Fibroblast of lung (primary cell): ENCODE measurements around the gene GPC5. TPM values are rescaled to one million over a fixed set of nuclear protein-coding genes. Genes with fewer than 3 reads are reported as not detected.

Source experiments
- DNase-seq, 2 donors: peaks; one replicate each; pipeline versions ENCODE4 v3.0.0 to v3.0.0-alpha.2; 2010; ENCODE audit warnings: low read depth in 2 of 2
- H2AFZ ChIP-seq: 2 replicates; pipeline ENCODE4 v1.5.1; 2012; ENCODE audit warnings: low read length, control low read depth, inconsistent platforms
- H3K27ac ChIP-seq: 2 replicates; pipeline ENCODE4 v1.5.1; 2011; ENCODE audit warnings: low read length, control low read depth; ENCODE audit not compliant: insufficient read depth
- H3K27me3 ChIP-seq: 2 replicates; pipeline ENCODE4 v1.5.1; 2011; ENCODE audit warnings: mild to moderate bottlenecking, low read length; ENCODE audit not compliant: control insufficient read depth, insufficient read depth
- H3K36me3 ChIP-seq: 2 replicates; pipeline ENCODE4 v1.5.1; 2011; ENCODE audit warnings: low read length; ENCODE audit not compliant: control insufficient read depth, insufficient read depth
- H3K4me1 ChIP-seq: 2 replicates; pipeline ENCODE4 v1.5.1; 2011; ENCODE audit warnings: low read length; ENCODE audit not compliant: control insufficient read depth, insufficient read depth; ENCODE audit errors: extremely low read depth
- H3K4me2 ChIP-seq: 2 replicates; pipeline ENCODE4 v1.5.1; 2011; ENCODE audit warnings: low read length, control low read depth; ENCODE audit not compliant: insufficient read depth; ENCODE audit errors: extremely low read depth
- H3K4me3 ChIP-seq, 4 experiments: fragments of 200-600 bp in 1 of 4; sonication (generic) in 1 of 4; replicated peaks in 1 of 4; 2 replicates each; pipeline ENCODE4 v1.5.1; 2011 to 2016; ENCODE audit warnings: low read length in 4 of 4, low read depth in 3 of 4, mild to moderate bottlenecking in 3 of 4, control low read depth in 2 of 4, inconsistent platforms in 1 of 4, mixed read lengths in 1 of 4; ENCODE audit not compliant: insufficient read depth in 1 of 4; ENCODE audit errors: control extremely low read depth in 1 of 4
- H3K79me2 ChIP-seq: 2 replicates; pipeline ENCODE4 v1.5.1; 2012; ENCODE audit warnings: mild to moderate bottlenecking, low read length, inconsistent platforms; ENCODE audit not compliant: control insufficient read depth, insufficient read depth
- H3K9ac ChIP-seq: 2 replicates; pipeline ENCODE4 v1.5.1; 2011; ENCODE audit warnings: mild to moderate bottlenecking, low read length, control low read depth; ENCODE audit not compliant: insufficient read depth
- H3K9me3 ChIP-seq: 2 replicates; pipeline ENCODE4 v1.5.1; 2012; ENCODE audit warnings: low read depth, low read length; ENCODE audit not compliant: control insufficient read depth, insufficient read depth
- H4K20me1 ChIP-seq: 2 replicates; pipeline ENCODE4 v1.5.1; 2011; ENCODE audit warnings: low read length; ENCODE audit not compliant: control insufficient read depth, insufficient read depth; ENCODE audit errors: extremely low read depth
- CTCF ChIP-seq, 2 donors: IDR thresholded peaks in 1 of 2; conservative IDR thresholded peaks in 1 of 2; 1 replicate in 1 of 2; 2 replicates in 1 of 2; pipeline ENCODE4 v1.5.1; 2011 to 2012; ENCODE audit warnings: low read length in 2 of 2, control low read depth in 1 of 2, inconsistent platforms in 1 of 2, low read depth in 1 of 2, mild to moderate bottlenecking in 1 of 2
- EZH2 ChIP-seq: IDR thresholded peaks from 2 replicates; pipeline ENCODE4 v1.5.1; 2012; ENCODE audit warnings: low read length, control low read depth, mild to moderate bottlenecking; ENCODE audit errors: missing control alignments
- polyA plus RNA-seq, 2 donors: library from polyadenylated mRNA; depleted of rRNA in 1 of 2; stranded (reverse) in 1 of 2; unstranded in 1 of 2; fragments of >200 nt; gene quantifications; 2 replicates each; pipeline ENCODE4 v1.2.1, GENCODE V29; 2011 to 2012; ENCODE audit warnings: missing spikeins in 1 of 2
- total RNA-seq: library from RNA; depleted of rRNA; stranded (reverse); fragments of >200 nt; gene quantifications from 2 replicates; pipeline ENCODE4 v1.2.1, GENCODE V29; 2014

GPC5 gene
- total and polyA plus RNA-seq, 2 donors (not counting 1 experiment from before 2014, with no cell fraction given): 0.17 TPM; not detected in 1

- H2AFZ ChIP-seq: no peak overlapping the region
- TF ChIP-seq EZH2 (no peak), CTCF (conservative IDR thresholded peaks at IDR 0.05 in 1 of 2, IDR thresholded peaks at IDR 0.05 in 1 of 2; ENCODE audit: low read depth in 1 of 2, low read length in 2 of 2) (no peak)
- no peak for DNase-seq
- no peak overlapping the region for H3K4me3 ChIP-seq
- no peak overlapping the region for H3K9ac ChIP-seq
- no peaks in the 10 kb centered on the region for H4K20me1 ChIP-seq
- no peaks in the 10 kb centered on the region for H3K4me1 ChIP-seq
- H3K9me3 ChIP-seq: no peaks in the 10 kb centered on the region
- no peaks in the 10 kb centered on the region for H3K27me3 ChIP-seq
- no peak overlapping the region for H3K4me2 ChIP-seq
- H3K79me2 ChIP-seq: no peaks in the 10 kb centered on the region
- no peaks in the 10 kb centered on the region for H3K36me3 ChIP-seq
- no peak overlapping the region for H3K27ac ChIP-seq
Measured at GRCh38 chr13:91744284-91744683, 345.9 kb downstream of the GPC5 start.

GRCh38 chr13:91745967-91746366, 347.5 kb downstream of the GPC5 start:
- Histone ChIP-seq H3K79me2 (no peaks in the 10 kb centered on the region), H3K27me3 (no peaks in the 10 kb centered on the region), H3K4me3 (no peak overlapping the region), H4K20me1 (no peaks in the 10 kb centered on the region), H3K9me3 (no peaks in the 10 kb centered on the region), H2AFZ (no peak overlapping the region), H3K4me1 (no peaks in the 10 kb centered on the region), H3K4me2 (no peak overlapping the region), H3K36me3 (no peaks in the 10 kb centered on the region), H3K27ac (no peak overlapping the region), H3K9ac (no peak overlapping the region)
- DNase-seq: no peak
- TF ChIP-seq EZH2 (no peak), CTCF (conservative IDR thresholded peaks at IDR 0.05 in 1 of 2, IDR thresholded peaks at IDR 0.05 in 1 of 2; ENCODE audit: low read depth in 1 of 2, low read length in 2 of 2) (no peak)

- Histone ChIP-seq H3K79me2 (no peaks in the 10 kb centered on the region), H3K27me3 (no peaks in the 10 kb centered on the region), H3K4me3 (no peak overlapping the region), H2AFZ (no peak overlapping the region), H4K20me1 (no peaks in the 10 kb centered on the region), H3K36me3 (no peaks in the 10 kb centered on the region), H3K27ac (no peak overlapping the region), H3K9me3 (no peaks in the 10 kb centered on the region), H3K4me1 (no peaks in the 10 kb centered on the region), H3K4me2 (no peak overlapping the region), H3K9ac (no peak overlapping the region)
- DNase-seq: no peak
- TF ChIP-seq EZH2 (no peak), CTCF (conservative IDR thresholded peaks at IDR 0.05 in 1 of 2, IDR thresholded peaks at IDR 0.05 in 1 of 2; ENCODE audit: low read depth in 1 of 2, low read length in 2 of 2) (no peak)
Measured at GRCh38 chr13:91747186-91747585, 348.8 kb downstream of the GPC5 start.
